WTC11 (cell line): Measurements from ENCODE around the gene SNX25. TPM values are rescaled to one million over a fixed set of nuclear protein-coding genes. Genes with fewer than 3 reads are reported as not detected.
"Not testable (repeated sequence)": the region's sequence is repeated elsewhere in the genome, so short reads cannot be mapped to it uniquely, and the experiment has no call there.

Experiments
- ATAC-seq: fragments of 200-7000 bp; cut with Tn5 transposase; 2 replicates; pipeline ENCODE4 v1.10.0; 2021; ENCODE audit warnings: mild to moderate bottlenecking, moderate library complexity
- CTCF ChIA-PET: fragments of 300-600 bp; sonication (Branson Sonifier 250); formaldehyde crosslinking; loops from one replicate; lab custom pipeline; 2021; ENCODE audit warnings: antibody characterized with exemption; lab: Charles Lee
- POLR2A ChIA-PET: fragments of 350-600 bp; sonication (Branson Sonifier 250); formaldehyde crosslinking; loops from one replicate; lab custom pipeline; 2021; ENCODE audit warnings: antibody characterized with exemption; lab: Charles Lee
- DNase-seq: peaks from one replicate; pipeline ENCODE4 v3.0.0; 2021; ENCODE audit warnings: low spot score
- H3K27ac Mint-ChIP-seq: 2 replicates; pipeline ENCODE4 v1.8.0; 2021; ENCODE audit warnings: mixed read lengths
- H3K27me3 Mint-ChIP-seq: 2 replicates; pipeline ENCODE4 v1.8.0; 2021; ENCODE audit warnings: low read depth, mild to moderate bottlenecking, moderate library complexity, mixed read lengths
- H3K36me3 Mint-ChIP-seq: 2 replicates; pipeline ENCODE4 v1.8.0; 2021; ENCODE audit warnings: mixed read lengths
- H3K4me1 Mint-ChIP-seq: 2 replicates; pipeline ENCODE4 v1.8.0; 2022; ENCODE audit warnings: mixed read lengths
- H3K4me3 Mint-ChIP-seq: 2 replicates; pipeline ENCODE4 v1.8.0; 2021; ENCODE audit warnings: mild to moderate bottlenecking, moderate library complexity, mixed read lengths
- H3K9me3 Mint-ChIP-seq: 2 replicates; pipeline ENCODE4 v1.8.0; 2021; ENCODE audit warnings: mixed read lengths
- CREM ChIP-seq: sonication (generic); formaldehyde crosslinking; IDR thresholded peaks from 2 replicates; pipeline ENCODE4 v1.8.1; 2022; ENCODE audit warnings: mild to moderate bottlenecking, missing genetic modification reagents, moderate library complexity
- EMX1 ChIP-seq: fragments of 250-450 bp; sonication (Bioruptor Pico); IDR thresholded peaks from 2 replicates; pipeline ENCODE4 v1.8.0; 2021; ENCODE audit warnings: mild to moderate bottlenecking
- FOXJ3 ChIP-seq: sonication (generic); formaldehyde crosslinking; IDR thresholded peaks from 2 replicates; pipeline ENCODE4 v1.9.0; 2021; ENCODE audit warnings: missing genetic modification reagents, mild to moderate bottlenecking, borderline replicate concordance
- FOXP4 ChIP-seq: sonication (generic); formaldehyde crosslinking; IDR thresholded peaks from 2 replicates; pipeline ENCODE4 v1.8.0; 2022; ENCODE audit warnings: mild to moderate bottlenecking, missing genetic modification reagents
- JAZF1 ChIP-seq: fragments of 250-450 bp; sonication (Bioruptor Pico); IDR thresholded peaks from 2 replicates; pipeline ENCODE4 v1.9.0; 2021; ENCODE audit warnings: moderate library complexity, mild to moderate bottlenecking, inconsistent platforms
- NR2C2 ChIP-seq: sonication (generic); formaldehyde crosslinking; IDR thresholded peaks from 2 replicates; pipeline ENCODE4 v1.8.0; 2022; ENCODE audit warnings: mild to moderate bottlenecking, missing genetic modification reagents
- SOX15 ChIP-seq: fragments of 250-450 bp; sonication (Bioruptor Pico); IDR thresholded peaks from 2 replicates; pipeline ENCODE4 v1.9.0; 2021; ENCODE audit warnings: mild to moderate bottlenecking
- SP1 ChIP-seq: sonication (generic); formaldehyde crosslinking; conservative IDR thresholded peaks from 2 replicates; pipeline ENCODE4 v1.8.1; 2022; ENCODE audit warnings: missing genetic modification reagents
- STAT6 ChIP-seq: sonication (generic); formaldehyde crosslinking; conservative IDR thresholded peaks from 2 replicates; pipeline ENCODE4 v1.8.1; 2023; ENCODE audit warnings: mild to moderate bottlenecking, low read depth, missing genetic modification reagents, moderate library complexity
- USF2 ChIP-seq: sonication (generic); formaldehyde crosslinking; IDR thresholded peaks from 2 replicates; pipeline ENCODE4 v1.8.1; 2023; ENCODE audit warnings: mild to moderate bottlenecking, missing genetic modification reagents, moderate library complexity
- ZNF232 ChIP-seq: sonication (generic); formaldehyde crosslinking; IDR thresholded peaks from 2 replicates; pipeline ENCODE4 v1.8.0; 2022; ENCODE audit warnings: mild to moderate bottlenecking, missing genetic modification reagents
- ZNF281 ChIP-seq: sonication (generic); formaldehyde crosslinking; IDR thresholded peaks from 2 replicates; pipeline ENCODE4 v1.8.0; 2023; ENCODE audit warnings: mild to moderate bottlenecking, missing genetic modification reagents
- ZNF423 ChIP-seq: fragments of 250-450 bp; sonication (Bioruptor Pico); IDR thresholded peaks from 2 replicates; pipeline ENCODE4 v2.1.2; 2022; ENCODE audit warnings: mild to moderate bottlenecking, moderate library complexity
- ZNF425 ChIP-seq: fragments of 250-450 bp; sonication (Bioruptor Pico); conservative IDR thresholded peaks from 2 replicates; pipeline ENCODE4 v1.9.0; 2021; ENCODE audit warnings: mild to moderate bottlenecking
- total RNA-seq: library from RNA; stranded (reverse); gene quantifications from 3 replicates; pipeline ENCODE4 v1.2.3, GENCODE V29; 2021

The SNX25 gene
- total RNA-seq, 1 experiment from 2014 or later, result 16.9 TPM

- Mint-ChIP-seq H3K9me3 (peaks cover 46% of the 10 kb centered on the region), H3K27me3 (no peaks in the 10 kb centered on the region; the same call in 1 of the 2 replicates), H3K27ac (no peak overlapping the region), H3K36me3 (peaks cover 67% of the 10 kb centered on the region), H3K4me1 (peaks cover 17% of the 10 kb centered on the region), H3K4me3 (no peak overlapping the region)
- CTCF ChIA-PET, result no interaction called here
- no peak for TF ChIP-seq SOX15 (CRISPR knock-in tag)
- TF ChIP-seq ZNF232 (CRISPR knock-in tag), result no peak
- TF ChIP-seq EMX1 (CRISPR knock-in tag), result no peak
- TF ChIP-seq CREM (CRISPR knock-in tag), result no peak
- TF ChIP-seq USF2 (CRISPR knock-in tag), result no peak
- TF ChIP-seq STAT6 (CRISPR knock-in tag), result no peak
- TF ChIP-seq JAZF1 (CRISPR knock-in tag), result no peak
- no peak for TF ChIP-seq SP1 (CRISPR knock-in tag)
- TF ChIP-seq NR2C2 (CRISPR knock-in tag), result no peak
- no peak for TF ChIP-seq ZNF423 (CRISPR knock-in tag)
- TF ChIP-seq ZNF281 (CRISPR knock-in tag), result no peak
- TF ChIP-seq ZNF425, result no peak
- no peak for TF ChIP-seq FOXJ3 (CRISPR knock-in tag)
- TF ChIP-seq FOXP4 (CRISPR knock-in tag), result no peak
- DNase-seq (no peak), ATAC-seq (no peak)
- POLR2A ChIA-PET, result no interaction called here
These were observed 114.2 kb downstream of the SNX25 start for GRCh38 chr4:185323606-185324005.

- peaks cover 75% of the 10 kb centered on the region for H3K36me3 Mint-ChIP-seq
- ATAC-seq, CTCF ChIA-PET, DNase-seq, POLR2A ChIA-PET, H3K27ac Mint-ChIP-seq, H3K27me3 Mint-ChIP-seq, H3K4me3 Mint-ChIP-seq: not testable (repeated sequence)
- peaks cover 54% of the 10 kb centered on the region for H3K9me3 Mint-ChIP-seq
- H3K4me1 Mint-ChIP-seq, result peaks cover 12% of the 10 kb centered on the region
These were observed 115.0 kb downstream of the SNX25 start for GRCh38 chr4:185324361-185324760.

- H3K27me3 Mint-ChIP-seq, ATAC-seq, H3K4me3 Mint-ChIP-seq, POLR2A ChIA-PET, DNase-seq, CTCF ChIA-PET, H3K4me1 Mint-ChIP-seq, H3K27ac Mint-ChIP-seq: not testable (repeated sequence)
- Mint-ChIP-seq H3K36me3 (peaks cover 77% of the 10 kb centered on the region), H3K9me3 (peaks cover 60% of the 10 kb centered on the region)
These were observed 116.3 kb downstream of the SNX25 start for GRCh38 chr4:185325721-185326120.
